Neural cell (in vitro differentiated cells): ENCODE measurements around the gene PFN3.

Experiments
- POLR2AphosphoS5 ChIP-seq: IDR thresholded peaks from 2 replicates; pipeline ENCODE4 v1.6.1; 2012
- TF ChIP-seq, protein P1 (sequence below): fragments of 450-650 bp; IDR thresholded peaks from 2 replicates; pipeline ENCODE4 v1.5.1; 2014; ENCODE audit warnings: antibody characterized with exemption, mild to moderate bottlenecking, moderate library complexity; ENCODE audit not compliant: poor library complexity, severe bottlenecking

DNA sequence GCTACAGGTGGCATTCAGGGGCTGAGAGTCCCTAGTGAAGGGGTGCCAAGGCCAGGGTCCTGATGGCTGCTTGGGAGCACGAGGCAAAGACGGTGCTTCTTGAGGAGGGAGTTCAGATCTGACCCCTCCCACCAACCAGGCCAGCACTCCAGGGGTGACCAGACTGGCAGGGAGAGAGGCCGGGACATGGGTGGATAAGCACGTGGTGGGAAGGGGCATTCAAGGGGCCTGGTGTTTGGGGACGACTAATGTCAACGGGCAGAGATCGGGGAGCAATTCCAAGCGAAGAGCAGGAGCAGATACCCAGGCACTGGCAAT lies 38.2 kb downstream of the PFN3 start:
- no peak for TF ChIP-seq POLR2AphosphoS5
- TF ChIP-seq, protein P1, sequence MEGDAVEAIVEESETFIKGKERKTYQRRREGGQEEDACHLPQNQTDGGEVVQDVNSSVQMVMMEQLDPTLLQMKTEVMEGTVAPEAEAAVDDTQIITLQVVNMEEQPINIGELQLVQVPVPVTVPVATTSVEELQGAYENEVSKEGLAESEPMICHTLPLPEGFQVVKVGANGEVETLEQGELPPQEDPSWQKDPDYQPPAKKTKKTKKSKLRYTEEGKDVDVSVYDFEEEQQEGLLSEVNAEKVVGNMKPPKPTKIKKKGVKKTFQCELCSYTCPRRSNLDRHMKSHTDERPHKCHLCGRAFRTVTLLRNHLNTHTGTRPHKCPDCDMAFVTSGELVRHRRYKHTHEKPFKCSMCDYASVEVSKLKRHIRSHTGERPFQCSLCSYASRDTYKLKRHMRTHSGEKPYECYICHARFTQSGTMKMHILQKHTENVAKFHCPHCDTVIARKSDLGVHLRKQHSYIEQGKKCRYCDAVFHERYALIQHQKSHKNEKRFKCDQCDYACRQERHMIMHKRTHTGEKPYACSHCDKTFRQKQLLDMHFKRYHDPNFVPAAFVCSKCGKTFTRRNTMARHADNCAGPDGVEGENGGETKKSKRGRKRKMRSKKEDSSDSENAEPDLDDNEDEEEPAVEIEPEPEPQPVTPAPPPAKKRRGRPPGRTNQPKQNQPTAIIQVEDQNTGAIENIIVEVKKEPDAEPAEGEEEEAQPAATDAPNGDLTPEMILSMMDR, result no peak
